HepG2 (cell line): ENCODE results near the gene R3HDM4. TPM values are rescaled to one million over a fixed set of nuclear protein-coding genes. Genes with fewer than 3 reads are reported as not detected.

Experiments used
- ATAC-seq: fragments of 200-7000 bp; cut with Tn5 transposase; 3 replicates; pipeline ENCODE4 v1.9.1; 2020; ENCODE audit warnings: mild to moderate bottlenecking, moderate library complexity
- BruUV-seq: library from RNA; stranded (reverse); fragments of 400-500 nt; replicated peaks from 2 replicates; lab custom pipeline; 2021; lab: Mats Ljungman, UMichigan
- CTCF ChIA-PET: fragments of 300-600 bp; formaldehyde crosslinking; extraction: SDS; loops from one replicate; lab custom pipeline; 2021; ENCODE audit warnings: low total read pairs, inconsistent platforms, low intra/inter-chr PET ratio; lab: Yijun Ruan, JAX
- POLR2A ChIA-PET: fragments of 350-600 bp; sonication (Branson Sonifier 250); formaldehyde crosslinking; loops from one replicate; lab custom pipeline; 2020; ENCODE audit warnings: antibody characterized with exemption, inconsistent platforms; lab: Yijun Ruan, JAX
- DNase-seq: peaks from one replicate; pipeline ENCODE4 v3.0.0-alpha.2; 2015; ENCODE audit warnings: low spot score
- FAIRE-seq: peaks from 3 replicates; lab custom pipeline; 2011; peaks lifted over from hg19 to GRCh38; lab: Jason Lieb, UNC
- H2AFZ ChIP-seq: one replicate; pipeline ENCODE4 v1.6.1; 2011; ENCODE audit warnings: low read length, inconsistent platforms
- H3K27ac ChIP-seq: fragments of 300-600 bp; 3 replicates; pipeline ENCODE4 v1.8.0; 2011; ENCODE audit warnings: mixed run types, mild to moderate bottlenecking, mixed read lengths, low read length, inconsistent platforms; ENCODE audit not compliant: insufficient read depth; ENCODE audit errors: extremely low read length
- H3K27me3 ChIP-seq, 2 experiments: fragments of 200-600 bp in 1 of 2; 2 replicates in 1 of 2; 3 replicates in 1 of 2; pipeline versions ENCODE4 v1.6.0 to v1.8.0; 2011; ENCODE audit warnings: low read length in 2 of 2, mild to moderate bottlenecking in 2 of 2, moderate library complexity in 2 of 2, inconsistent platforms in 1 of 2; ENCODE audit not compliant: insufficient read depth in 2 of 2, control insufficient read depth in 1 of 2
- H3K36me3 ChIP-seq, 2 experiments: fragments of 200-600 bp in 1 of 2; replicated peaks in 1 of 2; 2 replicates in 1 of 2; 3 replicates in 1 of 2; pipeline versions ENCODE4 v1.5.1 to v1.8.0; 2011; ENCODE audit warnings: low read length in 2 of 2, inconsistent platforms in 1 of 2; ENCODE audit not compliant: insufficient read depth in 2 of 2, control insufficient read depth in 1 of 2
- H3K4me1 ChIP-seq: 2 replicates; pipeline ENCODE4 v1.5.1; 2012; ENCODE audit warnings: low read length, inconsistent platforms; ENCODE audit not compliant: insufficient read depth
- H3K4me2 ChIP-seq: 2 replicates; pipeline ENCODE4 v1.6.0; 2011; ENCODE audit warnings: low read depth, low read length, inconsistent platforms
- H3K4me3 ChIP-seq, 3 experiments: fragments of 200-600 bp in 1 of 3; sonication (generic), shearing (Covaris generic) in 1 of 3; replicated peaks in 1 of 3; 2 replicates each; pipeline ENCODE4 v1.5.1; 2011 to 2016; ENCODE audit warnings: low read length in 3 of 3, inconsistent platforms in 2 of 3, low read depth in 2 of 3, mild to moderate bottlenecking in 2 of 3, control low read depth in 1 of 3, mixed read lengths in 1 of 3; ENCODE audit not compliant: insufficient read depth in 1 of 3
- H3K79me2 ChIP-seq: one replicate; pipeline ENCODE4 v1.6.1; 2011; ENCODE audit warnings: low read length, inconsistent platforms; ENCODE audit not compliant: insufficient read depth
- H3K9ac ChIP-seq: 2 replicates; pipeline ENCODE4 v1.6.0; 2011; ENCODE audit warnings: mild to moderate bottlenecking, low read depth, low read length, inconsistent platforms; ENCODE audit not compliant: insufficient read depth
- H3K9me3 ChIP-seq: 2 replicates; pipeline ENCODE4 v1.5.1; 2012; ENCODE audit warnings: mild to moderate bottlenecking, low read length
- H4K20me1 ChIP-seq: 2 replicates; pipeline ENCODE4 v1.6.0; 2011; ENCODE audit warnings: inconsistent platforms, mild to moderate bottlenecking, low read length, moderate library complexity; ENCODE audit not compliant: insufficient read depth
- AGO1 ChIP-seq: fragments of 200-400 bp; formaldehyde crosslinking; IDR thresholded peaks from 2 replicates; pipeline ENCODE4 v1.6.1; 2017; ENCODE audit warnings: mild to moderate bottlenecking, low read depth, low read length, moderate library complexity; ENCODE audit not compliant: poor library complexity, severe bottlenecking
- ELF4 ChIP-seq: sonication (generic); formaldehyde crosslinking; IDR thresholded peaks from 2 replicates; pipeline ENCODE4 v1.5.0; 2020; ENCODE audit warnings: missing genetic modification reagents, mild to moderate bottlenecking, moderate library complexity, borderline replicate concordance
- GABPB1 ChIP-seq: IDR thresholded peaks from 2 replicates; pipeline ENCODE4 v1.6.1; 2016; ENCODE audit warnings: mild to moderate bottlenecking, missing genetic modification reagents, moderate library complexity, missing compliant biosample characterization
- MEIS2 ChIP-seq: sonication (generic); formaldehyde crosslinking; IDR thresholded peaks from 2 replicates; pipeline ENCODE4 v1.9.0; 2021; ENCODE audit warnings: mild to moderate bottlenecking, missing genetic modification reagents
- RFXAP ChIP-seq: sonication (generic); formaldehyde crosslinking; IDR thresholded peaks from 2 replicates; pipeline ENCODE4 v1.4.0; 2020; ENCODE audit warnings: missing genetic modification reagents, borderline replicate concordance
- ZNF17 ChIP-seq: sonication (generic); formaldehyde crosslinking; IDR thresholded peaks from 2 replicates; pipeline ENCODE4 v1.5.0; 2020; ENCODE audit warnings: mild to moderate bottlenecking, missing genetic modification reagents
- ZNF207 ChIP-seq: fragments of 450-650 bp; IDR thresholded peaks from 2 replicates; pipeline ENCODE4 v1.6.1; 2016; ENCODE audit warnings: antibody characterized with exemption, borderline replicate concordance
- ZNF335 ChIP-seq: sonication (generic); formaldehyde crosslinking; IDR thresholded peaks from 2 replicates; pipeline ENCODE4 v1.4.0; 2020; ENCODE audit warnings: missing genetic modification reagents
- ZNF34 ChIP-seq: sonication (generic); formaldehyde crosslinking; IDR thresholded peaks from 2 replicates; pipeline ENCODE4 v1.4.0; 2020; ENCODE audit warnings: mild to moderate bottlenecking, missing genetic modification reagents, borderline replicate concordance
- ZNF747 ChIP-seq: sonication (generic); formaldehyde crosslinking; IDR thresholded peaks from 2 replicates; pipeline ENCODE4 v1.8.1; 2023; ENCODE audit warnings: missing genetic modification reagents, mild to moderate bottlenecking, borderline replicate concordance
- WGBS: methylation state at CpG from one replicate; pipeline ENCODE4 v1.1.6; 2017; ENCODE audit warnings: low lambda C conversion rate; 5-methylcytosine and 5-hydroxymethylcytosine counted together
- in situ Hi-C: cut with HindIII; loops from 2 replicates; pipeline ENCODE4 v1.10.0; 2017; ENCODE audit warnings: low pct_unique_long_range_greater_than_20kb; ENCODE audit not compliant: extremely low pct_ligation_motif_present
- intact Hi-C: fragments of 100-400 bp; cut with micrococcal nuclease; formaldehyde crosslinking; loops from one replicate; pipeline ENCODE4 v1.10.0; 2022; ENCODE audit not compliant: unreplicated experiment
- polyA plus RNA-seq, 8 experiments: library from polyadenylated mRNA; depleted of rRNA in 3 of 8; stranded (reverse) in 7 of 8; unstranded in 1 of 8; fragments of >200 nt; fragmentation: Illumina TruSeq in 4 of 8; extraction: Trizol in 4 of 8; gene quantifications; 2 replicates each; pipeline versions ENCODE4 v1.2.1 to v1.2.3, GENCODE V29; 2011 to 2016; ENCODE audit warnings: low read depth in 4 of 8, missing spikeins in 1 of 8, mixed read lengths in 1 of 8; ENCODE audit not compliant: insufficient read depth in 1 of 8
- total RNA-seq, 5 experiments: library from RNA; depleted of rRNA; stranded (reverse); fragments of >200 nt; fragmentation: Illumina TruSeq; extraction: Trizol; gene quantifications; 2 replicates each; pipeline ENCODE4 v1.2.3, GENCODE V29; 2016; ENCODE audit warnings: low read depth in 1 of 5
- TF ChIP-seq, protein P1 (sequence below): sonication (generic); formaldehyde crosslinking; conservative IDR thresholded peaks from 2 replicates; pipeline ENCODE4 v1.5.0; 2020; ENCODE audit warnings: missing genetic modification reagents
- TF ChIP-seq, protein P2 (sequence below): IDR thresholded peaks from 2 replicates; pipeline ENCODE4 v1.6.1; 2016; ENCODE audit warnings: low read depth
- TF ChIP-seq, protein P3 (sequence below): sonication (generic); formaldehyde crosslinking; IDR thresholded peaks from 2 replicates; pipeline ENCODE4 v1.5.0; 2020; ENCODE audit warnings: mild to moderate bottlenecking, missing genetic modification reagents, borderline replicate concordance

R3HDM4 gene
- total and polyA plus RNA-seq, 2 of the 13 experiments (the other 11 are each of a cell fraction or from before 2014, with no cell fraction given) = 26.2 to 26.9 TPM

DNA sequence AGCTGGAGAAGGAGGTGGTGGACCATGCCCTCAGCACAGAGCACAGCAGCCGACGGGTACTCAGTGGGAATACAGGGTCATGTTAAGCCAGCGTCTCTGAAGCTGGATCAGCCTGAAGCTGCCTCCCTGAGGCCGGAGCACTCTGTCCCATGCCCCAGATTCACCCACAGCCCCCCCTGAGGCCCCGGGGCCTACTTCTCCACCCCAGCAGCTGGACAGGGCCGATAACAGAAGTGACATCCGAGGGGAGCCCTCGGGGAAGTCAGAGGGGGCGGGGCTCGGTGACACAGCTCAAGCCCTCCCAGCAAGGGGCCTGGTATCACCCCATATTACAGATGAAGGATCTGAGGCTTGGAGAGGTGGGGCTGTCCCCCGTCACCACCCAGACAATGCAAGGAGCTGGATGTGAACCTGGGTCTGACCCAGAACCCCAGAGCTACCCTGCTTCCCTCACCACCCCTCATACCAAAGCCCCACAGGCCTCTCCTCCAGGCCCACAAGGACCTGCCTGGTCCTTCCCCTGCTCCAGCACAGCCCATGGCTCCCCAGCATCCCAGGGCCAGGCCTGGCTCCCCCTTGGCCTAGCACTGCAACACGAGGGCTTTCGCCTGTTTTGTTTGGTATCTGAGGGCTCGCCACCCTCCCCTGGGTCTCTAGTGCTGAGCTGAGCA is 5.7 kb downstream of the R3HDM4 start:
- no peak overlapping the region for H2AFZ ChIP-seq
- no peak for FAIRE-seq
- intact Hi-C loops = no loop called here
- BruUV-seq = no TSS peak
- no peak for DNase-seq
- H3K4me1 ChIP-seq = peaks cover 19% of the 10 kb centered on the region
- WGBS = 97% methylated on average over 10 of the region's 14 CpGs
- no peak overlapping the region for H3K4me3 ChIP-seq
- H3K36me3 ChIP-seq = 0 out of 5 replicates have a peak, but pooled peaks cover 0 to 2% of the 10 kb centered on the region in 2 experiments
- ATAC-seq = no peak
- no peak overlapping the region for H3K27ac ChIP-seq
- H3K79me2 ChIP-seq = peaks cover 14% of the 10 kb centered on the region
- H3K4me2 ChIP-seq = no peak overlapping the region
- ChIA-PET POLR2A (interaction anchor here (1.0 to 1.5 kb wide), 2 partner anchors 18 to 28 kb away, joined by 3 read pairs; no protein-coding TSS in a partner anchor), CTCF (no interaction called here)
- H3K27me3 ChIP-seq = no peaks in the 10 kb centered on the region
- H4K20me1 ChIP-seq = no peaks in the 10 kb centered on the region; the same call in 1 of the 2 replicates
- H3K9me3 ChIP-seq = no peaks in the 10 kb centered on the region
- H3K9ac ChIP-seq = no peak overlapping the region
- in situ Hi-C loops = no loop called here
- TF ChIP-seq, protein P1, sequence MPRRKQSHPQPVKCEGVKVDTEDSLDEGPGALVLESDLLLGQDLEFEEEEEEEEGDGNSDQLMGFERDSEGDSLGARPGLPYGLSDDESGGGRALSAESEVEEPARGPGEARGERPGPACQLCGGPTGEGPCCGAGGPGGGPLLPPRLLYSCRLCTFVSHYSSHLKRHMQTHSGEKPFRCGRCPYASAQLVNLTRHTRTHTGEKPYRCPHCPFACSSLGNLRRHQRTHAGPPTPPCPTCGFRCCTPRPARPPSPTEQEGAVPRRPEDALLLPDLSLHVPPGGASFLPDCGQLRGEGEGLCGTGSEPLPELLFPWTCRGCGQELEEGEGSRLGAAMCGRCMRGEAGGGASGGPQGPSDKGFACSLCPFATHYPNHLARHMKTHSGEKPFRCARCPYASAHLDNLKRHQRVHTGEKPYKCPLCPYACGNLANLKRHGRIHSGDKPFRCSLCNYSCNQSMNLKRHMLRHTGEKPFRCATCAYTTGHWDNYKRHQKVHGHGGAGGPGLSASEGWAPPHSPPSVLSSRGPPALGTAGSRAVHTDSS (CRISPR knock-in tag) = no peak
- TF ChIP-seq ZNF747 (CRISPR knock-in tag) = no peak
- TF ChIP-seq, protein P2, sequence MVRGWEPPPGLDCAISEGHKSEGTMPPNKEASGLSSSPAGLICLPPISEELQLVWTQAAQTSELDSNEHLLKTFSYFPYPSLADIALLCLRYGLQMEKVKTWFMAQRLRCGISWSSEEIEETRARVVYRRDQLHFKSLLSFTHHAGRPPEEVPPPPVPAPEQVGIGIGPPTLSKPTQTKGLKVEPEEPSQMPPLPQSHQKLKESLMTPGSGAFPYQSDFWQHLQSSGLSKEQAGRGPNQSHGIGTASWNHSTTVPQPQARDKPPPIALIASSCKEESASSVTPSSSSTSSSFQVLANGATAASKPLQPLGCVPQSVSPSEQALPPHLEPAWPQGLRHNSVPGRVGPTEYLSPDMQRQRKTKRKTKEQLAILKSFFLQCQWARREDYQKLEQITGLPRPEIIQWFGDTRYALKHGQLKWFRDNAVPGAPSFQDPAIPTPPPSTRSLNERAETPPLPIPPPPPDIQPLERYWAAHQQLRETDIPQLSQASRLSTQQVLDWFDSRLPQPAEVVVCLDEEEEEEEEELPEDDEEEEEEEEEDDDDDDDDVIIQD (CRISPR knock-in tag) = no peak
- TF ChIP-seq GABPB1 (CRISPR knock-in tag) = no peak
- no peak for TF ChIP-seq RFXAP (CRISPR knock-in tag)
- TF ChIP-seq AGO1 = no peak
- TF ChIP-seq ZNF207 = no peak
- TF ChIP-seq, protein P3, sequence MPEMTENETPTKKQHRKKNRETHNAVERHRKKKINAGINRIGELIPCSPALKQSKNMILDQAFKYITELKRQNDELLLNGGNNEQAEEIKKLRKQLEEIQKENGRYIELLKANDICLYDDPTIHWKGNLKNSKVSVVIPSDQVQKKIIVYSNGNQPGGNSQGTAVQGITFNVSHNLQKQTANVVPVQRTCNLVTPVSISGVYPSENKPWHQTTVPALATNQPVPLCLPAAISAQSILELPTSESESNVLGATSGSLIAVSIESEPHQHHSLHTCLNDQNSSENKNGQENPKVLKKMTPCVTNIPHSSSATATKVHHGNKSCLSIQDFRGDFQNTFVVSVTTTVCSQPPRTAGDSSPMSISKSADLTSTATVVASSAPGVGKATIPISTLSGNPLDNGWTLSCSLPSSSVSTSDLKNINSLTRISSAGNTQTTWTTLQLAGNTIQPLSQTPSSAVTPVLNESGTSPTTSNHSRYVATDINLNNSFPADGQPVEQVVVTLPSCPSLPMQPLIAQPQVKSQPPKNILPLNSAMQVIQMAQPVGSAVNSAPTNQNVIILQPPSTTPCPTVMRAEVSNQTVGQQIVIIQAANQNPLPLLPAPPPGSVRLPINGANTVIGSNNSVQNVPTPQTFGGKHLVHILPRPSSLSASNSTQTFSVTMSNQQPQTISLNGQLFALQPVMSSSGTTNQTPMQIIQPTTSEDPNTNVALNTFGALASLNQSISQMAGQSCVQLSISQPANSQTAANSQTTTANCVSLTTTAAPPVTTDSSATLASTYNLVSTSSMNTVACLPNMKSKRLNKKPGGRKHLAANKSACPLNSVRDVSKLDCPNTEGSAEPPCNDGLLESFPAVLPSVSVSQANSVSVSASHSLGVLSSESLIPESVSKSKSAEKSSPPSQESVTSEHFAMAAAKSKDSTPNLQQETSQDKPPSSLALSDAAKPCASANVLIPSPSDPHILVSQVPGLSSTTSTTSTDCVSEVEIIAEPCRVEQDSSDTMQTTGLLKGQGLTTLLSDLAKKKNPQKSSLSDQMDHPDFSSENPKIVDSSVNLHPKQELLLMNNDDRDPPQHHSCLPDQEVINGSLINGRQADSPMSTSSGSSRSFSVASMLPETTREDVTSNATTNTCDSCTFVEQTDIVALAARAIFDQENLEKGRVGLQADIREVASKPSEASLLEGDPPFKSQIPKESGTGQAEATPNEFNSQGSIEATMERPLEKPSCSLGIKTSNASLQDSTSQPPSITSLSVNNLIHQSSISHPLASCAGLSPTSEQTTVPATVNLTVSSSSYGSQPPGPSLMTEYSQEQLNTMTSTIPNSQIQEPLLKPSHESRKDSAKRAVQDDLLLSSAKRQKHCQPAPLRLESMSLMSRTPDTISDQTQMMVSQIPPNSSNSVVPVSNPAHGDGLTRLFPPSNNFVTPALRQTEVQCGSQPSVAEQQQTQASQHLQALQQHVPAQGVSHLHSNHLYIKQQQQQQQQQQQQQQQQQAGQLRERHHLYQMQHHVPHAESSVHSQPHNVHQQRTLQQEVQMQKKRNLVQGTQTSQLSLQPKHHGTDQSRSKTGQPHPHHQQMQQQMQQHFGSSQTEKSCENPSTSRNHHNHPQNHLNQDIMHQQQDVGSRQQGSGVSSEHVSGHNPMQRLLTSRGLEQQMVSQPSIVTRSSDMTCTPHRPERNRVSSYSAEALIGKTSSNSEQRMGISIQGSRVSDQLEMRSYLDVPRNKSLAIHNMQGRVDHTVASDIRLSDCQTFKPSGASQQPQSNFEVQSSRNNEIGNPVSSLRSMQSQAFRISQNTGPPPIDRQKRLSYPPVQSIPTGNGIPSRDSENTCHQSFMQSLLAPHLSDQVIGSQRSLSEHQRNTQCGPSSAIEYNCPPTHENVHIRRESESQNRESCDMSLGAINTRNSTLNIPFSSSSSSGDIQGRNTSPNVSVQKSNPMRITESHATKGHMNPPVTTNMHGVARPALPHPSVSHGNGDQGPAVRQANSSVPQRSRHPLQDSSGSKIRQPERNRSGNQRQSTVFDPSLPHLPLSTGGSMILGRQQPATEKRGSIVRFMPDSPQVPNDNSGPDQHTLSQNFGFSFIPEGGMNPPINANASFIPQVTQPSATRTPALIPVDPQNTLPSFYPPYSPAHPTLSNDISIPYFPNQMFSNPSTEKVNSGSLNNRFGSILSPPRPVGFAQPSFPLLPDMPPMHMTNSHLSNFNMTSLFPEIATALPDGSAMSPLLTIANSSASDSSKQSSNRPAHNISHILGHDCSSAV = no peak
- TF ChIP-seq ZNF34 (CRISPR knock-in tag) = no peak
- TF ChIP-seq ELF4 (CRISPR knock-in tag) = no peak
- no peak for TF ChIP-seq ZNF17 (CRISPR knock-in tag)
- TF ChIP-seq ZNF335 (CRISPR knock-in tag) = no peak
- no peak for TF ChIP-seq MEIS2 (CRISPR knock-in tag)
